NOMO-1 (cell line): Measurements from ENCODE around the gene SLC7A5.
"Not testable (repeated sequence)": the region's sequence is repeated elsewhere in the genome, so short reads cannot be mapped to it uniquely, and the experiment has no call there.

Source experiments
- DNase-seq, 2 experiments: peaks; one replicate each; lab custom pipeline; 2025; ENCODE audit not compliant: unreplicated experiment in 2 of 2; lab: John Stamatoyannopoulos, UW

The SLC7A5 gene

DNA sequence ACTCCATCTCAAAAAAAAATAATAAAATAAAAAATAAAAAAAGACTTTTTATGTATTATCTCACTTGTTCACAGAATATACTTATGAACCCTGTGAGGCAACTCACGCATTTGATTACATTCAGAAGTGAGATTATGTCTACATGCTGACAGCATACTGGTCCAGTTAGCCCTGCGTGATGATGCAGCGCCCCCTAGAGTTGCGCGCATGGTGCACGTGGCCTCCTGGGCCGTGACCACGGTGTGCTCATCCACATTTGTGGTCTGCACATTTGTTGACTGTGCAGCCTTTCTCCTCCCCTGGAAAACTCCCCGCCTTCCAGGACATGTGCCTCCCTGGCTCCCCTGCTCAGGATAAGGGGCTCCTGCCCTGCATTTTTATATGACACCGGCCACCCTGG is 20.5 kb upstream of the SLC7A5 start:
- DNase-seq, result not testable (repeated sequence)

DNA sequence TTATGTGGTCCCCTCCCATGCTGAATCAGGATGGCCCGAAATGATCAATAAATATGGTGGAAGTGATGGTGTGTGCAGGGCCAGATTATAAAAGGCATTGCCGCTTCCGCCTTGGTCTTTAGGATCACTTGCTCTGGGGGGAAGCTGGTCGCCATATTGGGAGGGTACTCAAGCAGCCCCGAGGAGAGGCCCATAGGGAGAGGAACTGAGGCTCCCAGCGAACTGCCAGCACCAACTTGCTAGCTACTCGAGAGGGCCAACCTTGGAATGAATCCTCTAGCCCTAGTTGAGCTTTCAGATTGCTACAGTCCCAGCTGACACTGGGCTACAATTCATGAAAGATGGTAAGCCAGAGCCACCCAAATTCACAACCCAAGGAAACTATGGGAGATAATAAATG is 19.0 kb upstream of the SLC7A5 start:
- DNase-seq, result not testable (repeated sequence)

DNA sequence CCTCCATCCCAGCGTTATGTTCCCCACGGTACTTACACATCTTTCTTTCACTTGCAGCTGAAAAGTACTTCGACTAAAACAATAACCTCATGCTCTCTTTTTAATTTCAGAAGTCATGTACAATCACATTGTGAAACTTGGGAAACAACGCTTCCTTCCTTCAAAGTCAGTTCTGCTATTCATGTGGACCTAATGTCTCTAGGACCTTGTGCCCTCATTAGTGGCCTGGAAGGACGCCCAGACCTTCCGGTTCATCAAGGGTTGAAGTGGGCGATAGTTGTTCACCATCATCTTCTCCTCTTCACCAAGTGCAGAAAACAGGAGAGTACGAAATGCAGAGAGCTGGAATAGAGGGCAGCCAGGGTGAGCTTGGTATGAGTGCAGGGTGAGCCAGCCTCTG is 18.6 kb upstream of the SLC7A5 start:
- peak in 1 of 2 experiments; percentile 16 for DNase-seq

DNA sequence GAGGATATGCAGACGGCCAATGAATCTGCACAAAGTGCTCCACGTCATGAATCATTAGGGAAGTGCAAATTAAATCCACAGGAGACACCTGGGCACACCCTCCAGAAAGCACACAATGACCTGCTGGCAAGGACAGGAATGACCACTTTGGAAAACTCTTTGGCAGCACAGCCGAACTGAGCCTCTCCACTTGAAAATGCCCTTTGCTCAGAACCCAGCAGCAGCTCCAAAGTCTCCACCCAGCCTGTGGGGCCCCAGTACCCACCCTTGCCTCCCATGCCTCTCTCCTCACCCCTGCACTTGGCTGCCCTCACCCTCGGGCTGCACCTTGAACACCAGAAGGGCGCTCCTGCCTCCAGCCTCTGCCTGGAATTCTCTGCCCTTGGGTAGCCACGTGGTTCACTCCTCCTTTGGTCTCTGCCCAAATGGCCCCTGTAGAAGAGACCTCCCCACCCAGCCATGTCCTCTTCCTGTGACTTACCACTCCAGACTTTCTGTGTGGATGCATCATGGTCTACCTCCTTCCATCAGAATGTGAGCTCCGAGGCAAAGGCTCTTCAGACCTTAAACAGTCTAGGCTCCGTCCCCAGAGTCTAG is 16.2 kb upstream of the SLC7A5 start:
- not testable (repeated sequence) for DNase-seq

DNA sequence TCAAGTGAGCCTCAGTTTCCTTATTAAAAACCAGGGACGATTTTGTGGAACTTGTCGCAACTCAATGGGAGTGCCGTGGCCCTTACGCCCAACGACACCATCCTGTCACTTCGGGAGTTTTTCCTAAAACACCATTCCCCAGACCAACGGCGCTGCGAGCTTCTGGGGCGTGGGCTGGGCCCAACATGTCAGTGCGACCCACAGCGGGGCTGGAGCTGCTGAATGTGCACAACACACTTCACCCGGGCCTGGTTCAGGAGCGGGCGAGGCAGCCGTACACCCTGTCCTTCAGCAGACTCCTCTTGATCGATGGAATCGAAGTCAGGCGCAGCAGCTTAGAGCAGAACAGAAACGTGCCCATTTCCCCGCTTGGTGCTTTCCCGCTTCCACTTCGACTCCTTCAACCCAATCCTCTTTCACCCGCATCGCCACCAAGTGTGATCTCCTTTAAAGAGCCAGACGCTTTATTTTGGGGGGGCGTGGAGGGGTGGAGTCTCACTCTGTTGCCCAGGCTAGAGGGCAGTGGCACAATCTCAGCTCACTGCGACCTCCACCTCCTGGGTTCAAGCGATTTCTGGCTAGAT is 13.2 kb upstream of the SLC7A5 start:
- DNase-seq, result no peak

DNA sequence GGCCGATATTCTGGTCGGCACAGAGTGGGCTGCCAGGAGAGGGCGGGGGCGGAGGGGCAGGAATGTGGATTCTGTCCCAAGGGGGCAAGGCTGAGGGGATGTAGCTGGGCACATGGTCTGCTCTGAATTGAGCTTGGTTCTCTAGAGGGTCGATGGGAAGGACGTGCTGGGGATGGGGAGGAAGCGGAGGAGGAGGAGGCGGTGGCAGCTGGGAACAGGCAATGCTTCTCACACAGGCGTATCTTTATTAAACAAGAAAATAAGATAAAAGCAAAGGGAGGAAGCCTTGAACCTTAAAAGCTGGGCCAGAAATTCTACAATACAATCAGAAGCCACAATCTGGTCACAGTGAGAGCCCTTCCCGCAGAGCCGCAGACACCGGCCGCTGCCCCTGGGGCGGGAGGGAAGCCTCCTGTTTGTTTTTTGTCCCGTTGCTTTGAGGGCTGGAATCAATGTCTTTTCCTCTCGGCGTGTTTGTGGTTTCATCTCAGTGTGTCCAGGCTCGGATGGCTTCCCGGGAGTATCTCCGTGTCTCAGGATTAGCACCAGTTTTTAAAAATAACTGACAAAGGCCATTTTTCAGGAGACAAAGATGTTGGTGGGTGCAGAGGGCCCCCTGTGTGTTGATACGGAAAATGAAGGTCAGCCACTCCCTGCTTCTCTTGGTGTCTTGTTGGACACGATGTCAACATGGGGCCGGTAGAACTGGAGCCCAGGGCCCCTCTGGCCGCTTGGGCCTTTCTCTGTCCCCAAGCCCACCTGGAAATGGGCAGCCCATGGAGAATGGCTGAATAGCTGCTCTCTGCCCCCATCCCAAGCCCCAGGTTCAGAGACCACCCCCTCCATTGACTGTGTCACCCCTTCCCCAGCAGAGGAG is 12.3 kb upstream of the SLC7A5 start:
- DNase-seq, result no peak

DNA sequence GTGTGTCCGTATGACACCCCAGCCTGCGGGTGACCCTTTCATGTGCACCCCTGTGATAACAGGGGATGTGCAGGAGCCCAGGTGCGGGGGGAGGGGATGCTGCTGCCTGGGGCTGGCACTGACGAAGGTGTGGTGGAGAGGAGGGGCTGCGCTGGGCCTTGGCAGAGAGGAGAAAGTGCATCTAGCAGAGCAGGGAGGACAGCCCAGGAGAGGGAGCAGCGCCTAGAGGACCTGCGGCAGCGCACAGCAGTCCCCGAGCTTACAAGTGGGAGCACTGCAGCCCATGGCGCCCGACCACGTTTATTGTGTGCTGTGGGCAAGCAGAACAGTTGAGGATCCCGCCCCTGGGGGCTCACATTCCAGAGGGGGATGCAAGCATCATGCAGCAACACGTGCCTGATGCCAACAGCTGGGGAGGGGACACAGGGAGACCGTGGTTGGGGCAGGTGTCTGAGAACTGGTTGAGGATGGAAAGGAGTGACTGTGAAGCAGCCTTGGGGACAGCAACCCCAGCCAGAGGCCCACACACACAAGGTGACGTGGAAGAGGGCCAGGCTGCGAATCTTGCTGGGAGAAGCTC is 10.9 kb upstream of the SLC7A5 start:
- no peak for DNase-seq

DNA sequence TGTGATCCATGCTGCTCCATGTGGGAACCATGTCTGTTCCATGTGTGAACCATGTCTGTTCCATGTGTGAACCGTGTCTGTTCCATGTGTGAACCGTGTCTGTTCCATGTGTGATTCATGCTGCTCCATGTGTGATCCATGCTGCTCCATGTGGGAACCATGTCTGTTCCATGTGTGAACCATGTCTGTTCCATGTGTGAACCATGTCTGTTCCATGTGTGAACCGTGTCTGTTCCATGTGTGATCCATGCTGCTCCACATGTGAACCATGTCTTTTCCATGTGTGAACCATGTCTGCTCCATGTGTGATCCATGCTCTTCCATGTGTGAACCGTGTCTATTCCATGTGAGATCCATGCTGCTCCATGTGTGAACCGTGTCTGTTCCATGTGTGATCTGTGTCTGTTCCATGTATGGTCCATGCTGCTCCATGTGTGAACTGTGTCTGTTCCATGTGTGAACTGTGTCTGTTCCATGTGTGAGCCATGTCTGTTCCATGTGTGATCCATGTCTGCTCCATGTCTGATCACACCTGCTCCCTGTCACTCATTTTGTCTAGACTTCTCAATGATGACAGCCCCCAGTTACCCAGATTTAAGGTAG is 10.2 kb upstream of the SLC7A5 start:
- DNase-seq, result not testable (repeated sequence)

DNA sequence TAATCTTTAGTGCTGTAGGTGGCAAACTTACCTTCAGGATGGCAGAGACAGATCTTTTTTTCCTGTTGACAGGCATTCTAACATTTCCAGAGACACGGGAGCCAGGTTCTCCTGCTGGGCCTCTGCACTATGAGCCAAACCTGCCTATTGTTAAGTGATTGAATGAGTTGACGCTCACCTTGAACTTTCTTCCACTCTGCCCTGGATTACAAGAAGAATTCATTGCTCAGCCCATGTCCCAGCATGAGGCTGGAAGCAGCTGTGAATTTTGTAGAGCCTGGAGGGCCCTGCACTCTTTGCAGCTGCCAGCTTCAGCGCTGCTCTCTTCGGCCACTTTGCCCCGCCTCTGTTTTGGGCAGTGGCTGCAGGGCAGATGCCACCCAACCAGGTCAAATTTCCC is 9.4 kb upstream of the SLC7A5 start:
- DNase-seq, result no peak

DNA sequence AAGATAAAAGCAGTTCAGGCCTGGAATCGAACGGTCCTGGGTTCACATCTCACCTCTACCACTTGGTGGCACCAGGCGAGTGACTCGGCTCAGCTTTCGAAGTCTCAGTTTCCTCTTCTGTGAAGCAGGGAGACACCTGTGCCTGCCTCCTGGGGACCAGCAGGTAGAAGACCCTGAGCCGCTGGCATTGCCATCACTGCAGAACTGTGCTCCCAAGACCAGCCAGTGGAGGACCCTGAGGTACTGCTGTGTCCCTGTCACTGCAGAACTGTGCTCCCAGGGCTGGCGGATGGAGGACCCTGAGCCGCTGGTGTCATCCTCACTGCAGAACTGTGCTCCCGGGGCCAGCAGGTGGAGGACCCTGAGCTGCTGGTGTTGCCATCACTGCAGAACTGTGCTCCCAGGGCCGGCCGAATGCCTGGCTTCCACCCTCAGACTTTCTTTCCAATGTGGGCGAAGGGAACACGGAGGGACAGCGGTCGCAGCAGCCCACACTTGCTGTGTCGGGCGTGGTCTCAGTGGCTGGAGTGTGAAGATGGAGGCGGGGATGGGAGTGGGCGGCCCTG is 8.7 kb upstream of the SLC7A5 start:
- no peak for DNase-seq

DNA sequence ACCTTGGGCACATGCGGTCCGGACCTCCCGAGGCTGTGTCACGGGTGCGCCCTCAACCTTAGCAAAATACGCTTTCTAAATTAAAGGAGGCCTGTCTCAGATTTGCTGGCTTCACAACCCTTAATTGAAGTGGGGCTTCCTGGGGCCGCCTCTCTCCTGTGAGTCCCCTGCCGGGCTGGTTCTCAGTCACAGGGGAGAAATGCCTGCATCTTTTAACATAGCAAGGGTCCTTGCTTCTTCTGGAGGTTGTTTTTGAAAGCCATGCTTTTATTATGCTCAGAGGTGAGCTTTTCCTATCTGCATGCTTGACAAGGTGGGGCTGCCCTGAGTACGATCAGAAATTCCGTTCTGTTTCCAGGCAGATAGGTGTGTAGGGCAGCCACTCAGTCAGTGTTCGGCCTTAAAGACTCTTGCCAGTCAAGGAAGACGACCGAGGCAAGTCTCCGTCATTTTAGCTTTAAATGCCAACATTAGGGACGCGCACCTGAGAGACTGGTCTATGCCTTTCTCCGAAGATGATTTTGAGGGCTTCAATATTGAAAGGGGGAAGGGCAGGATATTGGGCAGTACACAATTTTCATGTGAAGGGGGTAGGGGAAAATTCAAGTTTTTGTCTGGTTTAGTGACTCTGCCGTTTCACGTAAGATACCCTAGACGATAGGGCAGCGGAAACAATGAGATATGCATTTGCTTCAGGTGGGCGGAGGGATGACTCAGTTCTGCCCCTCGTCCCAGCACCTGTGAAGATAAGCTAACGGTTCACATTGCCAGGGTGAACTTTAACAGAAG is 5.5 kb upstream of the SLC7A5 start:
- DNase-seq, result no peak

DNA sequence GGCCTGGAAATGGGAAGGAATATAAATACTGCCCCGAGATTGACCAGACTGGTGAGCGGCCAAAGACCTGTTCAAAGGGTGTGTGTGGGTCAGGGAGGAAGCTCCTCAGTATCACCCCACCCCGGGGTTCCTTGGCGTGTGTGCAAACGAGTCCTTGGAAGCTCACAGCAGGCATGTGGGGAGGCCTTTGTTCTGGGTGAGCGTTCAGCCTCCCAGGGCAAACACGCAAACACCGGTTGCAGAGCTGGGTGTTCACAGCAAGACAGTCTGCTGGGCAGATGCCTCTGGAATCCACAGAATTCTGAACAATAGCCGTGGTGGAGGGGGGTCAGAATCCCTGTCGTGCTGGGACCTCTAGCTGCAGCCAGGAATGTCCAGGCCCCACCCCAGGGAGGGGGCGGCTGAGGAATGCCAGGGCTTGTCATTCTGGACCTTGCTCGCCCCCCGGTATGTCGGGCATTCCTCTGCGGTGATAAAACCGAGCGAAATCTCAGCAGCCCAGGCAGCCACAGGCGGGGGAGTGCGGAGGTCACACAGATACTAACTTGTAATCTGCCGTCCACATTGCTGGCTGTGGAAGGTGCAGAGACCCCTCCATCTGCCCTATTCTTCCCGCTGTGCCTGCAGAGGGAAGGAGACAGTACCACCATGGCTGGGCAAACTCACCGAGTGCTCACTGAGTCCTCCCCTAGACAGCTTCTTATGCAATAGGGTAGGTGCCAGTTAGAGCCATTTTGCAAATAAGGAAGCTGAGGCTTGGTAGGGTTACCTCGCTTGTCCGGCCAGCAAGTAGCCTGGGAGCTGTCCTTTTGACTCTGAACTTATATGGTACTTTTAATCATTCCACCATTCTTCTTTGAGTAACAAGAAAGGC is 1.3 kb upstream of the SLC7A5 start:
- peak; percentile 66 to 70 for DNase-seq

DNA sequence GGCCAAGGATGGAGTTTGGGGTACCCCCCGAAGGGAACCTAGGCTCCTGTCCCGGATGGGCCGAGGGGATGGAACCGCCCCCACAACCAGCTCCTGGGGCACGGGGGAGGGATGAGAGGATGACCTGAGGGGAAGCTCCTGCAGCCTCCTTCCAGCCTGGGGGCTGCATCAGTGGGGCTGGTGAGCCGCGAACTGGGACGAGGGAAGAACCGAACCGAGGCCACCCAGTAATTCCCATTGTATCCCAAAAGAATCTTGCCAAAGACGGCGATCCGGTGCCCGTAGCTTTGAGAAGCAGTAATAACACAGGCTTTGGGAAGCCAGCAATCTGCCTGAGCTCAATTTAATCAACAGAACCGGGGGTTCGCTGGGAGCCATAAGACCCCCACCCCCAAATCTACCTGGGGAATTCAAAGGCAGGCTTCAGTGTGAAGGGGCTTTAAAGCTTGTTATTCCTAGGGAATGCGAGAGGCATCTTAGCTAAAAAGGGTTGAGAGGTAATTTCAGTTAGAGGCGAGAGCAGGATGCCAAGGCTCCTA is 641 bp upstream of the SLC7A5 start:
- DNase-seq, result not testable (repeated sequence)

DNA sequence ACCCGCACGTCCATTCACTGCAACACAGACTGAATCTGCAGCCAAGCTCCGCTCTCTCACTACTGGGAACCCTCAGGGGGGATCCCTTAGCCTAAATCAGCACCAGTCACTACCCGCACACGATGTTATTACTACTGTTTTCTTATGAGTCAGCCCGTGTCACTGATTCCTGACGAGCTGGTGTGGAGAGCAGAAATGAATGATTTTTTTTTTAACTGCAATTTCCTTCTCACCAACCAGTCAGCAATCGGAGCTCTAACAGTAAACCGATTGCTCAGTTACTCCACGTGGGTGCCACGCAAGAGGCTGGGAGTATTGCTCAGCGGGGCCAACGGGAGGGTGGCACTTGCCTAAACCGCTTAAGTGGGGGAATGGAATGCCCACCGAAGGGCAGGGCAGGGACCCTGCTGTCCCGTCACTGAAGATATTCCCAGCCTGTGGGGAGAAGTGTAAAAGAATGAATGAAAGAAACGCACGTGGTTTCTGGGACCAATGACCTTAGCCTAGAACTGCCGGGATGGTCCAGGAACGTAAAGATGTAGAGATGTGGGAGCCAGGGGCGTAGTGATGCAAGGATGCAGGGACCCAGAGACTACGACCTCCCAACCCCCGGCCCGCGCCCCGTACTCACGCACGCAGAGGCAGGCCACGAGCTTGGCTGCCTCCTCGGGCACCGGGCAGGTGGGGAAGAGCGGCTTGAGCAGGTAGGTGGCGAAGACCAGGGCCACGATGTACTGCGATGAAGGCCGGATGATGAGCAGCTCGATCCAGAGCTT is 865 bp downstream of the SLC7A5 start:
- DNase-seq, result peak; percentile 58 to 77

DNA sequence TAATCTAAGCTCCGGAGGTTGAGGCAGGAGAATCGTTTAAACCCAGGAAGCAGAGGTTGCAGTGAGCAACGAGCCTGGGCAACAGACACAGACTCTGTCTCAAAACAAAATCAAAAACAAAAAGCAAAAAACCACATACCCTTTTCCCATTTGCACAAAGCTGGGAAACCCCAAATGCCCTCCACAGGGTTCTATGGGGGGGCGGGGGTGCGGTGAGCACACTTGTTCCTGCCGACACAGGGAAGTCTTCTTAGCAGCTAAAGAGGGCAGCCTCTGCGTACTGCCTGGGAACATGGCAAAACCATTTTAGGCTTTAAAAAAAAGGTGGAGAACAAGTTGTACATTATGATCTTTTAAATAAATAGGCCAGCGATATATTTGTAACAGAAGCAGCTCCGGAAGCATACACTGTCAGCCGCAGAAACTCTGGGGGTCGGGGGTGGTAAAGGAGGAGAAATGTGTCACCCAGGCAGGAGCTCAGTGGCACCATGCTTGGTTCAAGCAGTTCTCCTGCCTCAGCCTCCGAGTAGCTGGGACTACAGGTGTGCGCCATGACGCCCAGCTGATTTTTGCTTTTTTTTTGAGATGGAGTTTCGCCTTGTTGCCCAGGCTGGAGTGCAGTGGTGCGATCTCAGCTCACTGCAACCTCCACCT is 3.3 kb downstream of the SLC7A5 start:
- not testable (repeated sequence) for DNase-seq

DNA sequence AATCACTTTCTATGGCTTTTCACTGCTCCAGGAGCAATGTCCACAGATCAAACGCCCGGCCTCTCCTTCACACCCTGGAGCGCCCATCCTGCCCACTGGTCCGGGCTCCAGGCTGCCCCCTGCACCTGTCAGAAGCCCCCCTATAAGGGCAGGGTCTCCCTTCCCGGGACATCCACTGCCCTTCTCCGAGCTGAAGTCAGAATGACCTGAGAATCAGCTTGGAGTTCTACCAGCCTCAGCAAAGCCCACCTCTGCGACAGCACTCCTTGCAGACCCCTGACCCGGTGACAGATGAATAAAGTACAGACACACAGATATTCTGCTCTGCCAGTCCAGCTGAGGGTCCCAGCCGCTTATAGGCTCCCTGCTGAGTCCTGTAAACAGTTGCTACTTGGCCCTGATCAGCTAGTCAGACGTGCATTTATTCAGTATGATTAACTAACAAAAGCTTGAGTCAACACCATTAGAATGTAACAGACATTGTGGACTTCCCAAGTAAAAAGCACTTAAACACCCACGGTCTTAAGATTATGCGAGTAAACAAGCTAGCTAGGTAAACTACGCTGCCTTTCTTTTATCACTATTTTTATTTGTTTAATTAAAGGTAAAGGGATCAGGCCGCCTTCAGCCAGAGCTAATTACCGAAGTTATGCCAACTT is 4.8 kb downstream of the SLC7A5 start:
- DNase-seq, result no peak

DNA sequence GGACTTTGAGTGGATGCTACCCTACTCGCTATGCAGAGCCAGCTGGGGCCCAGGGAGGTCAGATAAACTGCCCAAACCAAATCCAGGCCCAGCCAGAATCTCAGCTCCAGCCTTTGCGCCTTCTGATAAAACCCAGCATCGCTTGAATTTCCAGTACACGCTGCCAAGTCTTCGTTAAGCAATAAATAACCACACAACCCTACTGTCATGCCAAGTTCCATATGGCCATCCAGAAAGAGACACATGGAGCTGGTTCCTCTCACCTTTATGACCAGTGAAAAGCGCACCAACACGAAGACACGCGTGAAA is 6.0 kb downstream of the SLC7A5 start:
- not testable (repeated sequence) for DNase-seq
